Activated T-helper 1 cell treated with anti-CD3 and anti-CD28 coated beads, Interleukin-2, amount 50 U/mL, for 16 hours (primary cell): ENCODE measurements around the gene CNPY2.

Source experiments
- DNase-seq, 2 donors: peaks; one replicate each; pipeline ENCODE4 v3.0.0-alpha.2; 2020; ENCODE audit warnings: low read depth in 1 of 2, low spot score in 1 of 2

The CNPY2 gene

DNA sequence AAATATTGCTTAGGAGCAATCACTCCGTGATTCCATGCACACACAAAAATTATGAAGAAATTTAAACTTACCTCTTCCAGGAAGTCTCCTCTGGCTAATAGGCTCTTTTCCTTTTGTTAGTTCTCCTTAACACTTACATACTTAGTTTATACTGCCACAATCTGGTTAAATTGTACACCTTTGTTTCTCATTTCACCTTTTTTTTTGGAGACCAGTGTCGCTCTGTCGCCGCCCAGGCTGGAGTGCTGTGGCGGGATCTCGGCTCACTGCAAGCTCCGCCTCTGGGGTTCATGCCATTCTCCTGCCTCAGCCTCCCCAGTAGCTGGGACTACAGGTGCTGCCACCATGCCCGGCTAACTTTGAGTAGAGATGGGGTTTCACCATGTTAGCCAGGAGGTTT is 55.4 kb downstream of the CNPY2 start:
- no peak for DNase-seq
